HepG2 (cell line): Measurements from ENCODE around the gene SLX9. TPM values are rescaled to one million over a fixed set of nuclear protein-coding genes. Genes with fewer than 3 reads are reported as not detected.
A peak's percentile ranks its signal among the peaks of the same experiment; 100 is the strongest.

Source experiments
- AGO2 ChIP-seq: fragments of 200-400 bp; formaldehyde crosslinking; optimal IDR thresholded peaks from 2 replicates; pipeline ENCODE3; 2017; ENCODE audit warnings: mild to moderate bottlenecking, low read depth, low read length, moderate library complexity
- ATF6 ChIP-seq: sonication (generic); formaldehyde crosslinking; conservative IDR thresholded peaks from 2 replicates; pipeline ENCODE4 v1.4.0; 2020; ENCODE audit warnings: missing genetic modification reagents
- ATM ChIP-seq: fragments of 450-650 bp; IDR thresholded peaks from 2 replicates; pipeline ENCODE4 v1.7.1; 2017; ENCODE audit warnings: mild to moderate bottlenecking, borderline replicate concordance
- CENPX ChIP-seq: sonication (generic); formaldehyde crosslinking; IDR thresholded peaks from 2 replicates; pipeline ENCODE4 v1.9.0; 2021; ENCODE audit warnings: mild to moderate bottlenecking, missing genetic modification reagents, moderate library complexity
- GABPB1 ChIP-seq: IDR thresholded peaks from 2 replicates; pipeline ENCODE4 v1.6.1; 2016; ENCODE audit warnings: mild to moderate bottlenecking, missing genetic modification reagents, moderate library complexity, missing compliant biosample characterization
- HDAC6 ChIP-seq: fragments of 200-600 bp; sonication (generic); IDR thresholded peaks from 2 replicates; pipeline ENCODE4 v1.7.0; 2017; ENCODE audit warnings: mild to moderate bottlenecking, antibody characterized with exemption, low read length, low read depth
- HOXD1 ChIP-seq: sonication (generic); formaldehyde crosslinking; IDR thresholded peaks from 2 replicates; pipeline ENCODE4 v1.5.0; 2020; ENCODE audit warnings: missing genetic modification reagents
- KDM5A ChIP-seq: fragments of 200-600 bp; sonication (generic); IDR thresholded peaks from 2 replicates; pipeline ENCODE4 v1.7.0; 2018; ENCODE audit warnings: antibody characterized with exemption, mild to moderate bottlenecking, low read length, borderline replicate concordance
- KLF11 ChIP-seq: IDR thresholded peaks from 2 replicates; pipeline ENCODE4 v1.6.1; 2016; ENCODE audit warnings: missing compliant biosample characterization
- NFKB2 ChIP-seq: sonication (generic); formaldehyde crosslinking; IDR thresholded peaks from 2 replicates; pipeline ENCODE4 v1.4.0; 2020; ENCODE audit warnings: missing genetic modification reagents, borderline replicate concordance
- PTBP1 ChIP-seq: fragments of 200-400 bp; formaldehyde crosslinking; IDR thresholded peaks from 2 replicates; pipeline ENCODE4 v1.6.1; 2018; ENCODE audit warnings: low read length, low read depth; ENCODE audit not compliant: poor library complexity, severe bottlenecking
- RXRB ChIP-seq: IDR thresholded peaks from 2 replicates; pipeline ENCODE4 v1.6.1; 2016; ENCODE audit warnings: borderline replicate concordance, missing genetic modification reagents, missing compliant biosample characterization
- SOX6 ChIP-seq, 2 experiments: fragments of 450-650 bp in 1 of 2; sonication (generic) in 1 of 2; formaldehyde crosslinking in 1 of 2; IDR thresholded peaks; 2 replicates each; pipeline versions ENCODE4 v1.4.0 to v1.6.1; 2017 to 2020; ENCODE audit warnings: antibody characterized with exemption in 1 of 2, mild to moderate bottlenecking in 1 of 2, missing genetic modification reagents in 1 of 2
- SRY ChIP-seq: sonication (generic); formaldehyde crosslinking; IDR thresholded peaks from 2 replicates; pipeline ENCODE4 v1.8.0; 2022; ENCODE audit warnings: mild to moderate bottlenecking, missing genetic modification reagents
- TEAD2 ChIP-seq: sonication (generic); formaldehyde crosslinking; IDR thresholded peaks from 2 replicates; pipeline ENCODE4 v1.9.0; 2021; ENCODE audit warnings: missing genetic modification reagents
- ZBTB7B ChIP-seq: sonication (generic); formaldehyde crosslinking; IDR thresholded peaks from 2 replicates; pipeline ENCODE4 v1.4.0; 2020; ENCODE audit warnings: missing genetic modification reagents
- ZKSCAN5 ChIP-seq: sonication (generic); formaldehyde crosslinking; IDR thresholded peaks from 2 replicates; pipeline ENCODE4 v1.5.1; 2020; ENCODE audit warnings: mild to moderate bottlenecking, missing genetic modification reagents
- ZNF20 ChIP-seq: sonication (generic); formaldehyde crosslinking; IDR thresholded peaks from 2 replicates; pipeline ENCODE4 v1.4.0; 2020; ENCODE audit warnings: mild to moderate bottlenecking, moderate library complexity, missing genetic modification reagents
- ZNF292 ChIP-seq: sonication (generic); formaldehyde crosslinking; IDR thresholded peaks from 2 replicates; pipeline ENCODE4 v1.8.1; 2022; ENCODE audit warnings: mild to moderate bottlenecking, low read depth, missing genetic modification reagents, borderline replicate concordance
- ZNF331 ChIP-seq: sonication (generic); formaldehyde crosslinking; IDR thresholded peaks from 2 replicates; pipeline ENCODE4 v1.4.0; 2020; ENCODE audit warnings: missing genetic modification reagents
- ZNF432 ChIP-seq: sonication (generic); formaldehyde crosslinking; IDR thresholded peaks from 2 replicates; pipeline ENCODE4 v1.5.0; 2020; ENCODE audit warnings: missing genetic modification reagents, mild to moderate bottlenecking, borderline replicate concordance
- ZNF451 ChIP-seq: sonication (generic); formaldehyde crosslinking; IDR thresholded peaks from 2 replicates; pipeline ENCODE4 v1.5.0; 2020; ENCODE audit warnings: mild to moderate bottlenecking, missing genetic modification reagents
- ZNF574 ChIP-seq: sonication (generic); formaldehyde crosslinking; IDR thresholded peaks from 2 replicates; pipeline ENCODE4 v1.4.0; 2020; ENCODE audit warnings: missing genetic modification reagents
- ZNF605 ChIP-seq: sonication (generic); formaldehyde crosslinking; IDR thresholded peaks from 2 replicates; pipeline ENCODE4 v1.8.0; 2022; ENCODE audit warnings: mild to moderate bottlenecking, missing genetic modification reagents
- ZNF660 ChIP-seq: sonication (generic); formaldehyde crosslinking; IDR thresholded peaks from 2 replicates; pipeline ENCODE4 v1.5.1; 2020; ENCODE audit warnings: mild to moderate bottlenecking, low read depth, missing genetic modification reagents, borderline replicate concordance
- ZNF772 ChIP-seq: sonication (generic); formaldehyde crosslinking; IDR thresholded peaks from 2 replicates; pipeline ENCODE4 v1.5.0; 2020; ENCODE audit warnings: mild to moderate bottlenecking, missing genetic modification reagents
- ZNF790 ChIP-seq: sonication (generic); formaldehyde crosslinking; IDR thresholded peaks from 2 replicates; pipeline ENCODE4 v1.8.0; 2022; ENCODE audit warnings: missing genetic modification reagents, mild to moderate bottlenecking, borderline replicate concordance
- polyA plus RNA-seq, 8 experiments: library from polyadenylated mRNA; depleted of rRNA in 3 of 8; stranded (reverse) in 7 of 8; unstranded in 1 of 8; fragments of >200 nt; fragmentation: Illumina TruSeq in 4 of 8; extraction: Trizol in 4 of 8; gene quantifications; 2 replicates each; pipeline versions ENCODE4 v1.2.1 to v1.2.3, GENCODE V29; 2011 to 2016; ENCODE audit warnings: low read depth in 4 of 8, missing spikeins in 1 of 8, mixed read lengths in 1 of 8; ENCODE audit not compliant: insufficient read depth in 1 of 8
- total RNA-seq, 5 experiments: library from RNA; depleted of rRNA; stranded (reverse); fragments of >200 nt; fragmentation: Illumina TruSeq; extraction: Trizol; gene quantifications; 2 replicates each; pipeline ENCODE4 v1.2.3, GENCODE V29; 2016; ENCODE audit warnings: low read depth in 1 of 5

Gene SLX9
- total and polyA plus RNA-seq, 2 of the 13 experiments (the other 11 are each of a cell fraction or from before 2014, with no cell fraction given), result 21.0 to 47.1 TPM

- peak; percentile 48; the same call in 1 of the 2 replicates for TF ChIP-seq ZNF574 (CRISPR knock-in tag)
- no peak for TF ChIP-seq HOXD1 (CRISPR knock-in tag)
- peak; percentile 50; the same call in 1 of the 2 replicates for TF ChIP-seq NFKB2 (CRISPR knock-in tag)
- 0 out of 2 replicates have a peak, but pooled peaks have one; percentile 16 for TF ChIP-seq ZNF331
- TF ChIP-seq PTBP1, result no peak
- peak; percentile 62 for TF ChIP-seq RXRB (CRISPR knock-in tag)
- TF ChIP-seq GABPB1 (CRISPR knock-in tag), result peak; percentile 32; the same call in 1 of the 2 replicates
- no peak for TF ChIP-seq KDM5A
- TF ChIP-seq ATM, result no peak
- no peak for TF ChIP-seq ZNF451 (CRISPR knock-in tag)
- TF ChIP-seq AGO2, result peak; percentile 17
- TF ChIP-seq ZNF292 (CRISPR knock-in tag), result peak; percentile 44
- TF ChIP-seq TEAD2 (CRISPR knock-in tag), result no peak
- TF ChIP-seq CENPX, result no peak
- TF ChIP-seq ZKSCAN5 (CRISPR knock-in tag), result 0 out of 2 replicates have a peak, but pooled peaks have one; percentile 52
- no peak for TF ChIP-seq SOX6 (IDR thresholded peaks at IDR 0.05)
- TF ChIP-seq SOX6 (CRISPR knock-in tag; IDR thresholded peaks at IDR 0.05), result 0 out of 2 replicates have a peak, but pooled peaks have one; percentile 15
- no peak for TF ChIP-seq ZNF432 (CRISPR knock-in tag)
- peak; percentile 64; the same call in 1 of the 2 replicates for TF ChIP-seq KLF11 (CRISPR knock-in tag)
- TF ChIP-seq ZNF660 (CRISPR knock-in tag), result no peak
- TF ChIP-seq ZNF20, result no peak
- no peak for TF ChIP-seq ATF6
- TF ChIP-seq HDAC6, result no peak
- no peak for TF ChIP-seq ZNF790 (CRISPR knock-in tag)
- TF ChIP-seq ZBTB7B (CRISPR knock-in tag), result peak; percentile 91
- peak; percentile 69; the same call in 1 of the 2 replicates for TF ChIP-seq SRY (CRISPR knock-in tag)
- 0 out of 2 replicates have a peak, but pooled peaks have one; percentile 30 for TF ChIP-seq ZNF605
- peak; percentile 35; the same call in 1 of the 2 replicates for TF ChIP-seq ZNF772
These were observed 42.9 kb downstream of the SLX9 start (continued) for GRCh38 chr21:44982558-44983250.
